ENCODE results near the gene NCK2. TPM values are rescaled to one million over a fixed set of nuclear protein-coding genes. Genes with fewer than 3 reads are reported as not detected.

The NCK2 gene
- total and polyA plus RNA-seq, 2 of the 13 experiments (the other 11 are each of a cell fraction or from before 2014, with no cell fraction given), result 14.8 to 23.5 TPM

GRCh38 chr2:105906481-105906880 is 161.8 kb downstream of the NCK2 start:
- TF ChIP-seq ZBTB38 (CRISPR knock-in tag; IDR thresholded peaks at IDR 0.05), result no peak
- TF ChIP-seq ZGPAT (CRISPR knock-in tag; IDR thresholded peaks at IDR 0.05), result no peak
- in situ Hi-C loops (cut with HindIII; ENCODE audit: extremely low pct_ligation_motif_present, low pct_unique_long_range_greater_than_20kb) (no loop called here), intact Hi-C loops (cut with micrococcal nuclease; ENCODE audit: unreplicated experiment) (no loop called here)
- no peak overlapping the region for H2AFZ ChIP-seq (ENCODE audit: low read length)
- H3K4me3 ChIP-seq (replicated peaks in 1 of 3; ENCODE audit: insufficient read depth in 1 of 3, low read depth in 2 of 3, low read length in 3 of 3), result no peak overlapping the region
- no peak overlapping the region for H3K4me2 ChIP-seq (ENCODE audit: low read depth, low read length)
- H3K79me2 ChIP-seq (ENCODE audit: insufficient read depth, low read length), result no peaks in the 10 kb centered on the region
- H3K36me3 ChIP-seq (replicated peaks in 1 of 2; ENCODE audit: control insufficient read depth in 1 of 2, insufficient read depth in 2 of 2, low read length in 2 of 2), result no peaks in the 10 kb centered on the region
- 54% methylated on average over 3 of the region's 3 CpGs for WGBS (ENCODE audit: low lambda C conversion rate)
- DNase-seq (ENCODE audit: low spot score), result no peak
- peaks cover 30% of the 10 kb centered on the region for H3K4me1 ChIP-seq (ENCODE audit: insufficient read depth, low read length)
- ChIA-PET CTCF (ENCODE audit: low intra/inter-chr PET ratio, low total read pairs) (no interaction called here), POLR2A (no interaction called here)
- BruUV-seq (replicated peaks), result no TSS peak
- no peaks in the 10 kb centered on the region for H4K20me1 ChIP-seq (ENCODE audit: insufficient read depth, low read length)
- no peaks in the 10 kb centered on the region for H3K9me3 ChIP-seq (ENCODE audit: low read length)
- no peak overlapping the region for H3K27ac ChIP-seq (ENCODE audit: extremely low read length, insufficient read depth, low read length)
- FAIRE-seq, result no peak
- no peak overlapping the region for H3K9ac ChIP-seq (ENCODE audit: insufficient read depth, low read depth, low read length)
- no peak for ATAC-seq
- H3K27me3 ChIP-seq (ENCODE audit: control insufficient read depth in 1 of 2, insufficient read depth in 2 of 2, low read length in 2 of 2), result no peaks in the 10 kb centered on the region; a peak in 1 of 5 replicates

GRCh38 chr2:105907184-105907583 is 162.5 kb downstream of the NCK2 start:
- Histone ChIP-seq H3K4me3 (replicated peaks in 1 of 3; ENCODE audit: insufficient read depth in 1 of 3, low read depth in 2 of 3, low read length in 3 of 3) (no peak overlapping the region), H3K9me3 (ENCODE audit: low read length) (no peaks in the 10 kb centered on the region), H3K4me1 (ENCODE audit: insufficient read depth, low read length) (peaks cover 35% of the 10 kb centered on the region), H3K79me2 (ENCODE audit: insufficient read depth, low read length) (no peaks in the 10 kb centered on the region), H2AFZ (ENCODE audit: low read length) (no peak overlapping the region), H3K36me3 (replicated peaks in 1 of 2; ENCODE audit: control insufficient read depth in 1 of 2, insufficient read depth in 2 of 2, low read length in 2 of 2) (no peaks in the 10 kb centered on the region), H3K9ac (ENCODE audit: insufficient read depth, low read depth, low read length) (no peak overlapping the region), H3K4me2 (ENCODE audit: low read depth, low read length) (no peak overlapping the region), H3K27ac (ENCODE audit: extremely low read length, insufficient read depth, low read length) (no peak overlapping the region), H3K27me3 (ENCODE audit: control insufficient read depth in 1 of 2, insufficient read depth in 2 of 2, low read length in 2 of 2) (no peaks in the 10 kb centered on the region; a peak in 1 of 5 replicates), H4K20me1 (ENCODE audit: insufficient read depth, low read length) (no peaks in the 10 kb centered on the region)
- DNase-seq (ENCODE audit: low spot score) (no peak), FAIRE-seq (no peak), ATAC-seq (no peak)
- POLR2A ChIA-PET, result interaction anchor here (2.9 kb wide), 1 partner anchor 12 kb away, joined by 9 read pairs; no protein-coding TSS in a partner anchor
- intact Hi-C loops (cut with micrococcal nuclease; ENCODE audit: unreplicated experiment) (no loop called here), in situ Hi-C loops (cut with HindIII; ENCODE audit: extremely low pct_ligation_motif_present, low pct_unique_long_range_greater_than_20kb) (no loop called here)
- 21% methylated on average over 4 of the region's 4 CpGs for WGBS (ENCODE audit: low lambda C conversion rate)
- no TSS peak for BruUV-seq (replicated peaks)
- CTCF ChIA-PET (ENCODE audit: low intra/inter-chr PET ratio, low total read pairs), result no interaction called here
- TF ChIP-seq ZBTB43 (CRISPR knock-in tag; conservative IDR thresholded peaks at IDR 0.05) (no peak), MIER3 (CRISPR knock-in tag; IDR thresholded peaks at IDR 0.05; ENCODE audit: borderline replicate concordance) (no peak), ZFYVE20 (CRISPR knock-in tag; IDR thresholded peaks at IDR 0.05; ENCODE audit: borderline replicate concordance, low read depth) (no peak), PRDM15 (CRISPR knock-in tag; IDR thresholded peaks at IDR 0.05) (no peak), GPBP1L1 (CRISPR knock-in tag; IDR thresholded peaks at IDR 0.05) (no peak), PATZ1 (CRISPR knock-in tag; IDR thresholded peaks at IDR 0.05) (no peak)

Data from HepG2 (cell line).